Measurements from ENCODE around the gene CYP4F8. TPM values are rescaled to one million over a fixed set of nuclear protein-coding genes. Genes with fewer than 3 reads are reported as not detected.
A peak's percentile ranks its signal among the peaks of the same experiment; 100 is the strongest.
"Not testable (repeated sequence)": the region's sequence is repeated elsewhere in the genome, so short reads cannot be mapped to it uniquely, and the experiment has no call there.

Gene CYP4F8
- total RNA-seq, 2 donors from 2014 or later: not detected

GRCh38 chr19:15634105-15634504 is 19.1 kb downstream of the CYP4F8 start:
- Mint-ChIP-seq H3K9me3 (no peaks in the 10 kb centered on the region), H3K36me3 (no peaks in the 10 kb centered on the region), H3K27ac (no peak overlapping the region)
- ATAC-seq: no peak
- no peak for DNase-seq (ENCODE audit: low spot score in 2 of 2)

- DNase-seq (ENCODE audit: low spot score in 2 of 2): no peak
- H3K27ac Mint-ChIP-seq: no peak overlapping the region
- H3K36me3 Mint-ChIP-seq: no peaks in the 10 kb centered on the region
- ATAC-seq: peak in 1 of 2 donors; percentile 45
- no peaks in the 10 kb centered on the region for H3K9me3 Mint-ChIP-seq
These were observed 20.2 kb downstream of the CYP4F8 start for GRCh38 chr19:15635016-15635805.

- ATAC-seq (no peak), DNase-seq (ENCODE audit: low spot score in 2 of 2) (no peak)
- no peaks in the 10 kb centered on the region for H3K9me3 Mint-ChIP-seq
- no peak overlapping the region for H3K27ac Mint-ChIP-seq
- no peaks in the 10 kb centered on the region for H3K36me3 Mint-ChIP-seq
These were observed 21.0 kb downstream of the CYP4F8 start for GRCh38 chr19:15636026-15636425.

- Mint-ChIP-seq H3K9me3 (no peaks in the 10 kb centered on the region), H3K36me3 (no peaks in the 10 kb centered on the region), H3K27ac (no peak overlapping the region)
- DNase-seq (ENCODE audit: low spot score in 2 of 2) (no peak), ATAC-seq (no peak)
These were observed 24.6 kb downstream of the CYP4F8 start for GRCh38 chr19:15639596-15639995.

GRCh38 chr19:15640294-15640903 is 25.4 kb downstream of the CYP4F8 start, which contains the start of gene CYP4F3:
Gene CYP4F3, plus strand, starts transcription at chr19:15640897. Its CDS starts 519 bp downstream, at chr19:15641416.
- ATAC-seq: no peak
- no peaks in the 10 kb centered on the region for H3K9me3 Mint-ChIP-seq
- no peak within 1 kb of the TSS for H3K27ac Mint-ChIP-seq
- no peaks in the 10 kb centered on the region for H3K36me3 Mint-ChIP-seq
- DNase-seq (ENCODE audit: low spot score in 2 of 2): no peak

- DNase-seq (ENCODE audit: low spot score in 2 of 2) (no peak), ATAC-seq (no peak)
- H3K9me3 Mint-ChIP-seq: no peaks in the 10 kb centered on the region
- H3K27ac Mint-ChIP-seq: no peak overlapping the region
- H3K36me3 Mint-ChIP-seq: no peaks in the 10 kb centered on the region
These were observed 26.0 kb downstream of the CYP4F8 start for GRCh38 chr19:15640904-15641597.

- no peaks in the 10 kb centered on the region for H3K36me3 Mint-ChIP-seq
- peak in 1 of 2 donors; percentile 33 for ATAC-seq
- no peak overlapping the region for H3K27ac Mint-ChIP-seq
- H3K9me3 Mint-ChIP-seq: no peaks in the 10 kb centered on the region
- DNase-seq (ENCODE audit: low spot score in 2 of 2): no peak
These were observed 27.0 kb downstream of the CYP4F8 start for GRCh38 chr19:15641901-15642491.

- no peaks in the 10 kb centered on the region for H3K36me3 Mint-ChIP-seq
- no peak overlapping the region for H3K27ac Mint-ChIP-seq
- DNase-seq (ENCODE audit: low spot score in 2 of 2): no peak
- ATAC-seq: no peak
- no peaks in the 10 kb centered on the region for H3K9me3 Mint-ChIP-seq
These were observed 27.8 kb downstream of the CYP4F8 start for GRCh38 chr19:15642807-15643206.

GRCh38 chr19:15643387-15643786 is 28.4 kb downstream of the CYP4F8 start:
- ATAC-seq: no peak
- no peak overlapping the region for H3K27ac Mint-ChIP-seq

GRCh38 chr19:15644066-15644741 is 29.2 kb downstream of the CYP4F8 start:
- H3K27ac Mint-ChIP-seq: no peak overlapping the region
- ATAC-seq: no peak

More at GRCh38 chr19:15643387-15643786, 28.4 kb downstream of the CYP4F8 start:
- Mint-ChIP-seq H3K36me3 (no peaks in the 10 kb centered on the region), H3K9me3 (no peaks in the 10 kb centered on the region)
- no peak for DNase-seq (ENCODE audit: low spot score in 2 of 2)

GRCh38 chr19:15644816-15645215 is 29.8 kb downstream of the CYP4F8 start:
- ATAC-seq (no peak), DNase-seq (ENCODE audit: low spot score in 2 of 2) (no peak)
- H3K9me3 Mint-ChIP-seq: no peaks in the 10 kb centered on the region
- no peak overlapping the region for H3K27ac Mint-ChIP-seq
- no peaks in the 10 kb centered on the region for H3K36me3 Mint-ChIP-seq

More at GRCh38 chr19:15644066-15644741, 29.2 kb downstream of the CYP4F8 start:
- Mint-ChIP-seq H3K9me3 (no peaks in the 10 kb centered on the region), H3K36me3 (no peaks in the 10 kb centered on the region)
- no peak for DNase-seq (ENCODE audit: low spot score in 2 of 2)

GRCh38 chr19:15649526-15649925 is 34.5 kb downstream of the CYP4F8 start:
- DNase-seq (ENCODE audit: low spot score in 2 of 2) (no peak), ATAC-seq (no peak)
- Mint-ChIP-seq H3K36me3 (no peaks in the 10 kb centered on the region), H3K27ac (no peak overlapping the region), H3K9me3 (peaks cover 0 to 3% of the 10 kb centered on the region in 2 donors)

- DNase-seq (ENCODE audit: low spot score in 2 of 2); H3K9me3 Mint-ChIP-seq; H3K36me3 Mint-ChIP-seq: not testable (repeated sequence)
These were observed 35.1 kb downstream of the CYP4F8 start for GRCh38 chr19:15650123-15650522.

GRCh38 chr19:15651791-15652190 is 36.8 kb downstream of the CYP4F8 start:
- no peak for ATAC-seq
- no peak for DNase-seq (ENCODE audit: low spot score in 2 of 2)
- no peaks in the 10 kb centered on the region for H3K36me3 Mint-ChIP-seq
- H3K9me3 Mint-ChIP-seq: peaks cover 0 to 3% of the 10 kb centered on the region in 2 donors
- H3K27ac Mint-ChIP-seq: no peak overlapping the region

More at GRCh38 chr19:15650123-15650522, 35.1 kb downstream of the CYP4F8 start:
- not testable (repeated sequence) for ATAC-seq, H3K27ac Mint-ChIP-seq

- H3K9me3 Mint-ChIP-seq: peaks cover 0 to 3% of the 10 kb centered on the region in 2 donors
- DNase-seq (ENCODE audit: low spot score in 2 of 2) (no peak), ATAC-seq (no peak)
- no peaks in the 10 kb centered on the region for H3K36me3 Mint-ChIP-seq
- no peak overlapping the region for H3K27ac Mint-ChIP-seq
These were observed 37.7 kb downstream of the CYP4F8 start for GRCh38 chr19:15652559-15653278.

GRCh38 chr19:15656467-15656866 is 41.4 kb downstream of the CYP4F8 start:
- Mint-ChIP-seq H3K36me3 (no peaks in the 10 kb centered on the region), H3K27ac (no peak overlapping the region), H3K9me3 (peaks cover 0 to 3% of the 10 kb centered on the region in 2 donors)
- DNase-seq (ENCODE audit: low spot score in 2 of 2) (no peak), ATAC-seq (no peak)
